LNCaP clone FGC (cell line): ENCODE measurements around the gene KLF11.

Experiments
- DNase-seq: peaks from one replicate; pipeline ENCODE4 v3.0.0-alpha.2; 2011; ENCODE audit warnings: low read depth
- H3K4me3 ChIP-seq: 2 replicates; pipeline ENCODE4 v1.5.1; 2011; ENCODE audit warnings: mild to moderate bottlenecking, low read depth, low read length, control low read depth
- CTCF ChIP-seq: IDR thresholded peaks from 2 replicates; pipeline ENCODE4 v1.5.1; 2012; ENCODE audit warnings: mild to moderate bottlenecking; ENCODE audit not compliant: control insufficient read depth, insufficient read depth; ENCODE audit errors: extremely low read depth

Gene KLF11

GRCh38 chr2:10095175-10095574 is 51.8 kb downstream of the KLF11 start:
- TF ChIP-seq CTCF: no peak
- no peak for DNase-seq
- no peak overlapping the region for H3K4me3 ChIP-seq

GRCh38 chr2:10096641-10097040 is 53.3 kb downstream of the KLF11 start:
- H3K4me3 ChIP-seq: no peak overlapping the region
- no peak for TF ChIP-seq CTCF
- DNase-seq: no peak

- H3K4me3 ChIP-seq: no peak overlapping the region
- peak; percentile 78 for TF ChIP-seq CTCF
- DNase-seq: no peak
These were observed 54.2 kb downstream of the KLF11 start for GRCh38 chr2:10097352-10098148.

GRCh38 chr2:10101491-10101890 is 58.1 kb downstream of the KLF11 start:
- H3K4me3 ChIP-seq: no peak overlapping the region
- DNase-seq: no peak
- TF ChIP-seq CTCF: no peak

GRCh38 chr2:10103179-10103578 is 59.8 kb downstream of the KLF11 start:
- H3K4me3 ChIP-seq: no peak overlapping the region
- DNase-seq: no peak
- TF ChIP-seq CTCF: no peak
